K562 (cell line): ENCODE measurements around the gene ANK3. TPM values are rescaled to one million over a fixed set of nuclear protein-coding genes. Genes with fewer than 3 reads are reported as not detected.

ENCODE experiments used
- ATF1 ChIP-seq, 2 experiments: fragments of 450-650 bp in 1 of 2; IDR thresholded peaks; 2 replicates each; pipeline ENCODE4 v1.6.1; 2016; ENCODE audit warnings: missing compliant biosample characterization in 1 of 2, missing genetic modification characterization in 1 of 2
- BACH1 ChIP-seq: fragments of 200-800 bp; sonication (Bioruptor generic); IDR thresholded peaks from 2 replicates; pipeline ENCODE4 v1.6.1; 2016; ENCODE audit warnings: missing genetic modification characterization, missing compliant biosample characterization
- CEBPB ChIP-seq: fragments of 450-650 bp; IDR thresholded peaks from 2 replicates; pipeline ENCODE4 v1.6.1; 2016; ENCODE audit warnings: missing genetic modification characterization, missing compliant biosample characterization
- CREBBP ChIP-seq: IDR thresholded peaks from one replicate; pipeline ENCODE4 v1.6.1; 2012; ENCODE audit warnings: low read depth, mild to moderate bottlenecking, control low read depth, inconsistent platforms, low read length
- CSDE1 ChIP-seq, 2 experiments: fragments of 450-650 bp; IDR thresholded peaks; 2 replicates each; pipeline ENCODE4 v1.6.1; 2016; ENCODE audit warnings: mild to moderate bottlenecking in 1 of 2
- FOXK1 ChIP-seq: sonication (generic); formaldehyde crosslinking; IDR thresholded peaks from 2 replicates; pipeline ENCODE4 v1.8.0; 2022; ENCODE audit warnings: missing genetic modification reagents, mild to moderate bottlenecking, borderline replicate concordance
- FOXK2 ChIP-seq, 2 experiments: fragments of 450-650 bp; IDR thresholded peaks in 1 of 2; conservative IDR thresholded peaks in 1 of 2; 2 replicates each; pipeline ENCODE4 v1.6.1; 2016; ENCODE audit warnings: low read depth in 2 of 2, mild to moderate bottlenecking in 1 of 2
- GABPB2 ChIP-seq: fragments of 250-450 bp; sonication (Bioruptor Pico); conservative IDR thresholded peaks from 2 replicates; pipeline ENCODE4 v1.5.1; 2021; ENCODE audit warnings: mild to moderate bottlenecking
- MEIS2 ChIP-seq: fragments of 450-650 bp; IDR thresholded peaks from 2 replicates; pipeline ENCODE4 v1.6.1; 2014; ENCODE audit warnings: mild to moderate bottlenecking; ENCODE audit not compliant: partially characterized antibody
- NFRKB ChIP-seq: fragments of 450-650 bp; IDR thresholded peaks from 2 replicates; pipeline ENCODE4 v1.6.1; 2016; ENCODE audit warnings: low read depth
- NR4A1 ChIP-seq, 2 experiments: fragments of 250-450 bp in 1 of 2; fragments of 450-650 bp in 1 of 2; sonication (Bioruptor Pico) in 1 of 2; IDR thresholded peaks; 2 replicates each; pipeline versions ENCODE4 v1.4.0 to v1.6.1; 2016 to 2020; ENCODE audit warnings: mild to moderate bottlenecking in 2 of 2, missing compliant biosample characterization in 1 of 2, missing genetic modification characterization in 1 of 2, moderate library complexity in 1 of 2
- RFX1 ChIP-seq: fragments of 450-650 bp; IDR thresholded peaks from 2 replicates; pipeline ENCODE4 v1.6.1; 2016; ENCODE audit warnings: mild to moderate bottlenecking, moderate library complexity
- SNRNP70 ChIP-seq: fragments of 200-400 bp; formaldehyde crosslinking; optimal IDR thresholded peaks from 2 replicates; pipeline ENCODE3; 2017; ENCODE audit warnings: low read depth, low read length
- ZHX1 ChIP-seq: fragments of 150-350 bp; conservative IDR thresholded peaks from 2 replicates; pipeline ENCODE4 v1.6.1; 2014; ENCODE audit warnings: low read length
- ZNF384 ChIP-seq: IDR thresholded peaks from 2 replicates; pipeline ENCODE4 v1.6.1; 2012; ENCODE audit warnings: low read depth, low read length, improper control_type of control experiment
- ZNF717 ChIP-seq: fragments of 250-450 bp; sonication (Bioruptor Pico); IDR thresholded peaks from 2 replicates; pipeline ENCODE4 v1.5.0; 2021
- polyA plus RNA-seq, 8 experiments: library from polyadenylated mRNA; depleted of rRNA in 4 of 8; stranded (reverse) in 5 of 8; unstranded in 3 of 8; fragments of >200 nt; fragmentation: Nextera tagmentation in 2 of 8; fragmentation: Illumina TruSeq in 1 of 8; extraction: Ambion mirVana in 2 of 8; extraction: Trizol in 1 of 8; gene quantifications; 2 replicates each; pipeline versions ENCODE4 v1.2.1 to v1.2.3, GENCODE V29; 2011 to 2014; ENCODE audit warnings: inconsistent platforms in 1 of 8, missing spikeins in 1 of 8
- total RNA-seq, 7 experiments: library from RNA; depleted of rRNA in 6 of 7; stranded (reverse); fragments of >200 nt in 6 of 7; fragmentation: Illumina TruSeq in 2 of 7; extraction: Trizol in 2 of 7; gene quantifications; 2 replicates each; pipeline versions ENCODE4 v1.2.1 to v1.2.3, GENCODE V29; 2011 to 2021; ENCODE audit warnings: low replicate concordance in 1 of 7
- TF ChIP-seq, protein P1 (sequence below): IDR thresholded peaks from 2 replicates; pipeline ENCODE4 v1.6.1; 2012; ENCODE audit warnings: low read depth, low read length, improper control_type of control experiment, borderline replicate concordance
- TF ChIP-seq, protein P2 (sequence below): sonication (generic); formaldehyde crosslinking; IDR thresholded peaks from 2 replicates; pipeline ENCODE4 v1.8.0; 2023; ENCODE audit warnings: mild to moderate bottlenecking, missing genetic modification reagents

The ANK3 gene
- total and polyA plus RNA-seq, 9 of the 15 experiments (the other 6 are each of a cell fraction or from before 2014, with no cell fraction given), result 10.0 to 32.3 (median 17.9) TPM

DNA sequence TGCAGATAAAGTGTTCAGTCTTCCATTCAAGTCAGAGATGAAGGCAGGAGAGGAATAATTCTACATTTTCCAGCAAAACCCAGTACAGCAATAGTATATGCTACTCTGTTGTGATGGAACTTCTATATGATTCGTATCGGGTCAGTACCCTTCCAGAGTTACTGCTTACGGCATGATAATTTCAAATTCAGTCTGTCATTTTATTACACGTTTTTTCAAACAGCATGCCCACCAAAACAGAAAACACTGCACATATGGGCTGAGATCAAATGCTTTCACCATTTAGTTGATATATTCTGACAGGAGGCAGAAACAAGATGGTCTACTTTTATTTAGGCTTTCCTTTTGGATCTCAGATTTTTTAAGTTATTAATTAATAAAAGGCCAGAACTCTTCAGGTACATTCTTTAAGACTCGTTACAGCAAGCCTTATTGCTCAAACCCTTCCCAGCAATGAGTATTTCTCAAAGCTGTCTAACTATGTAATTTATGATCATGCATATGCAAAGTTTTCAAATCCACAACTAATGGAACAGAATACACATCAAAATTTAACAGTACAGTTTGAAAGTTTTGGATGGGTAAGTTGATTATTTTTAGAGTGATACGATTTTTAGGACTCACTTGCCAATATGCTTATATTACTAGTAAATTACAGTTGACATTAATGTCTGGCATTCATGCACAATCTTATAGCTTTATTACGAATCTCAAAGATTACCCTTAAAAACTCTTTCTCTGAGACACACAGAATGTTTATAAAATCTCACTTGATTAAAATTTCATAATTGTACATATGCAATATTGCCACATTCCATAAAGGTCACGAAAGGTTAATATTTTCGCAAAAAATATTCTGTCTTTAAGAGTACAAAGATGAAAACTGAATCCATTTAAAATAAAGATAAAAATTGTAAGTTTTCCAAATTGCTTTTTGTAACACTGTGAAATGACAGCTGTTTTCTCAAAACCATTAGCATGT is 91.0 kb downstream of the ANK3 start (continued):
- TF ChIP-seq, protein P1, sequence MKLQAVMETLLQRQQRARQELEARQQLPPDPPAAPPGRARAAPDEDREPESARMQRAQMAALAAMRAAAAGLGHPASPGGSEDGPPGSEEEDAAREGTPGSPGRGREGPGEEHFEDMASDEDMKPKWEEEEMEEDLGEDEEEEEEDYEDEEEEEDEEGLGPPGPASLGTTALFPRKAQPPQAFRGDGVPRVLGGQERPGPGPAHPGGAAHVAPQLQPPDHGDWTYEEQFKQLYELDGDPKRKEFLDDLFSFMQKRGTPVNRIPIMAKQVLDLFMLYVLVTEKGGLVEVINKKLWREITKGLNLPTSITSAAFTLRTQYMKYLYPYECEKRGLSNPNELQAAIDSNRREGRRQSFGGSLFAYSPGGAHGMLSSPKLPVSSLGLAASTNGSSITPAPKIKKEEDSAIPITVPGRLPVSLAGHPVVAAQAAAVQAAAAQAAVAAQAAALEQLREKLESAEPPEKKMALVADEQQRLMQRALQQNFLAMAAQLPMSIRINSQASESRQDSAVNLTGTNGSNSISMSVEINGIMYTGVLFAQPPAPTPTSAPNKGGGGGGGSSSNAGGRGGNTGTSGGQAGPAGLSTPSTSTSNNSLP, result peak; percentile 29; the same call in 1 of the 2 replicates
- TF ChIP-seq GABPB2 (no peak), ZNF384 (0 out of 2 replicates have a peak, but pooled peaks have one; percentile 26), ZNF717 (CRISPR knock-in tag) (no peak), ZHX1 (no peak), MEIS2 (peak; percentile 93), NFRKB (peak; percentile 35; the same call in 1 of the 2 replicates), BACH1 (peak; percentile 53; the same call in 1 of the 2 replicates), CREBBP (no peak), CSDE1 (IDR thresholded peaks at IDR 0.05) (peak in 1 of 2 experiments; percentile 7; a peak in 1 of 4 replicates), ATF1 (CRISPR knock-in tag; IDR thresholded peaks at IDR 0.05) (no peak), ATF1 (tag; IDR thresholded peaks at IDR 0.05) (0 out of 2 replicates have a peak, but pooled peaks have one; percentile 28), NR4A1 (CRISPR knock-in tag; IDR thresholded peaks at IDR 0.05) (no peak), NR4A1 (tag; IDR thresholded peaks at IDR 0.05) (0 out of 2 replicates have a peak, but pooled peaks have one; percentile 31), RFX1 (peak; percentile 12; the same call in 1 of the 2 replicates), FOXK2 (conservative IDR thresholded peaks at IDR 0.05 in 1 of 2, IDR thresholded peaks at IDR 0.05 in 1 of 2; ENCODE audit: low read depth in 2 of 2) (0 out of 4 replicates have a peak, but pooled peaks of 1 of the 2 experiments have one; percentile 14), CEBPB (peak; percentile 74), FOXK1 (CRISPR knock-in tag) (no peak), SNRNP70 (no peak)
- TF ChIP-seq, protein P2, sequence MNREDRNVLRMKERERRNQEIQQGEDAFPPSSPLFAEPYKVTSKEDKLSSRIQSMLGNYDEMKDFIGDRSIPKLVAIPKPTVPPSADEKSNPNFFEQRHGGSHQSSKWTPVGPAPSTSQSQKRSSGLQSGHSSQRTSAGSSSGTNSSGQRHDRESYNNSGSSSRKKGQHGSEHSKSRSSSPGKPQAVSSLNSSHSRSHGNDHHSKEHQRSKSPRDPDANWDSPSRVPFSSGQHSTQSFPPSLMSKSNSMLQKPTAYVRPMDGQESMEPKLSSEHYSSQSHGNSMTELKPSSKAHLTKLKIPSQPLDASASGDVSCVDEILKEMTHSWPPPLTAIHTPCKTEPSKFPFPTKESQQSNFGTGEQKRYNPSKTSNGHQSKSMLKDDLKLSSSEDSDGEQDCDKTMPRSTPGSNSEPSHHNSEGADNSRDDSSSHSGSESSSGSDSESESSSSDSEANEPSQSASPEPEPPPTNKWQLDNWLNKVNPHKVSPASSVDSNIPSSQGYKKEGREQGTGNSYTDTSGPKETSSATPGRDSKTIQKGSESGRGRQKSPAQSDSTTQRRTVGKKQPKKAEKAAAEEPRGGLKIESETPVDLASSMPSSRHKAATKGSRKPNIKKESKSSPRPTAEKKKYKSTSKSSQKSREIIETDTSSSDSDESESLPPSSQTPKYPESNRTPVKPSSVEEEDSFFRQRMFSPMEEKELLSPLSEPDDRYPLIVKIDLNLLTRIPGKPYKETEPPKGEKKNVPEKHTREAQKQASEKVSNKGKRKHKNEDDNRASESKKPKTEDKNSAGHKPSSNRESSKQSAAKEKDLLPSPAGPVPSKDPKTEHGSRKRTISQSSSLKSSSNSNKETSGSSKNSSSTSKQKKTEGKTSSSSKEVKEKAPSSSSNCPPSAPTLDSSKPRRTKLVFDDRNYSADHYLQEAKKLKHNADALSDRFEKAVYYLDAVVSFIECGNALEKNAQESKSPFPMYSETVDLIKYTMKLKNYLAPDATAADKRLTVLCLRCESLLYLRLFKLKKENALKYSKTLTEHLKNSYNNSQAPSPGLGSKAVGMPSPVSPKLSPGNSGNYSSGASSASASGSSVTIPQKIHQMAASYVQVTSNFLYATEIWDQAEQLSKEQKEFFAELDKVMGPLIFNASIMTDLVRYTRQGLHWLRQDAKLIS (CRISPR knock-in tag), result no peak
